Gastrocnemius medialis (tissue), 4 donors: Measurements from ENCODE around the gene VTN. TPM values are rescaled to one million over a fixed set of nuclear protein-coding genes. Genes with fewer than 3 reads are reported as not detected.

Source experiments
- ATAC-seq, 2 donors: fragments of 150-250 bp; one replicate each; pipeline ENCODE4 v1.9.1; 2016
- DNase-seq, 2 donors: peaks; one replicate each; pipeline ENCODE4 v3.0.0-alpha.2; 2019
- H3K27ac ChIP-seq, 4 donors: fragments of 200-600 bp; sonication (generic); 1 replicate in 1 of 4; 2 replicates in 3 of 4; pipeline ENCODE4 v1.5.1; 2016 to 2018; ENCODE audit warnings: mild to moderate bottlenecking in 2 of 4, moderate library complexity in 1 of 4
- H3K27me3 ChIP-seq, 3 donors: fragments of 200-600 bp; sonication (generic) in 2 of 3; 1 replicate in 1 of 3; 2 replicates in 2 of 3; pipeline versions ENCODE4 v1.5.1 to v1.6.0; 2016 to 2019; ENCODE audit warnings: mild to moderate bottlenecking in 1 of 3, moderate library complexity in 1 of 3
- H3K36me3 ChIP-seq, 2 donors: fragments of 200-600 bp; sonication (generic) in 1 of 2; one replicate each; pipeline ENCODE4 v1.5.1; 2017 to 2018
- H3K4me1 ChIP-seq, 2 donors: fragments of 200-600 bp; sonication (generic) in 1 of 2; one replicate each; pipeline ENCODE4 v1.5.1; 2016 to 2017; ENCODE audit warnings: mild to moderate bottlenecking in 2 of 2
- H3K4me3 ChIP-seq, 4 donors: fragments of 200-600 bp; sonication (generic) in 3 of 4; 1 replicate in 1 of 4; 2 replicates in 3 of 4; pipeline ENCODE4 v1.5.1; 2016 to 2019; ENCODE audit warnings: mild to moderate bottlenecking in 2 of 4
- H3K9me3 ChIP-seq, 3 donors: fragments of 200-600 bp; sonication (generic) in 2 of 3; 1 replicate in 1 of 3; 2 replicates in 2 of 3; pipeline ENCODE4 v1.5.1; 2016 to 2019
- CTCF ChIP-seq, 5 experiments: fragments of 450-650 bp in 3 of 5; fragments of 200-600 bp in 2 of 5; sonication (generic) in 2 of 5; IDR thresholded peaks in 4 of 5; conservative IDR thresholded peaks in 1 of 5; 1 replicate in 4 of 5; 2 replicates in 1 of 5; pipeline ENCODE4 v1.5.1; 2016 to 2019; ENCODE audit warnings: antibody characterized with exemption in 5 of 5, mild to moderate bottlenecking in 3 of 5, moderate library complexity in 3 of 5
- POLR2A ChIP-seq, 2 donors: fragments of 450-650 bp; IDR thresholded peaks; one replicate each; pipeline ENCODE4 v1.6.1; 2017; ENCODE audit warnings: antibody characterized with exemption in 2 of 2, mild to moderate bottlenecking in 2 of 2, moderate library complexity in 2 of 2
- in situ Hi-C, 4 donors: fragments of 200-750 bp; cut with MboI; loops; one replicate each; pipeline versions ENCODE4 v1.15.0 to v1.8.0; 2017; ENCODE audit warnings: low sequenced_read_pairs in 4 of 4
- intact Hi-C: fragments of 100-400 bp; cut with DNase I; formaldehyde crosslinking; loops from one replicate; pipeline ENCODE4 v1.15.1; 2023; ENCODE audit warnings: low total_unique reads
- total RNA-seq, 4 donors: library from RNA; depleted of rRNA; stranded (reverse); fragments of >200 nt; gene quantifications; one replicate each; pipeline versions ENCODE4 v1.1.0 to v1.2.3, GENCODE V29; 2016

The VTN gene
- 10 to 100 TPM in 1 of 4 donors, 1 to 10 TPM in 1, not detected in 2; 3.8 to 11.5 TPM for total RNA-seq

- no peak for ATAC-seq
- peaks cover 10 to 11% of the 10 kb centered on the region in 2 donors for H3K4me1 ChIP-seq
- in situ Hi-C loops: loop anchor here in 1 of 4 donors (25.0 kb wide), 1 partner anchor 592 kb away; the partner anchor contains the start of gene PHF12
- H3K4me3 ChIP-seq: peak within 1 kb of the TSS; percentile 58 to 77 (median 64)
- no peak for DNase-seq
- H3K27me3 ChIP-seq: no peaks in the 10 kb centered on the region
- intact Hi-C loops: loop anchor here (2.0 kb wide), 1 partner anchor 13 kb away; the partner anchor contains the start of gene POLDIP2
- no peaks in the 10 kb centered on the region for H3K36me3 ChIP-seq
- TF ChIP-seq POLR2A (IDR thresholded peaks at IDR 0.05) (no peak), CTCF (IDR thresholded peaks at IDR 0.05 in 4 of 5, conservative IDR thresholded peaks at IDR 0.05 in 1 of 5) (no peak)
- no peaks in the 10 kb centered on the region for H3K9me3 ChIP-seq
- peak within 1 kb of the TSS; percentile 32 to 44 (median 37) for H3K27ac ChIP-seq
Observed at GRCh38 chr17:28370035-28370743, at the start of gene VTN. VTN (minus strand) TSS chr17:28370307; CDS start chr17:28370203, 104 bp downstream.

- H3K4me1 ChIP-seq: no peaks in the 10 kb centered on the region
- no peaks in the 10 kb centered on the region for H3K27me3 ChIP-seq
- H3K27ac ChIP-seq: no peak overlapping the region
- H3K4me3 ChIP-seq: no peak overlapping the region
- DNase-seq: no peak
- TF ChIP-seq POLR2A (IDR thresholded peaks at IDR 0.05) (no peak), CTCF (IDR thresholded peaks at IDR 0.05 in 4 of 5, conservative IDR thresholded peaks at IDR 0.05 in 1 of 5) (peak in 2 of 5 experiments; percentile 27 to 54)
- no peaks in the 10 kb centered on the region for H3K36me3 ChIP-seq
- peak; percentile 66 to 68 for ATAC-seq
- no peaks in the 10 kb centered on the region for H3K9me3 ChIP-seq
- in situ Hi-C loops: loop anchor here in 1 of 4 donors (25.0 kb wide), 2 partner anchors 95 to 180 kb away; partner anchors contain the start of gene FOXN1
- intact Hi-C loops: no loop called here
Observed at GRCh38 chr17:28416703-28417311, 46.7 kb upstream of the VTN start.

GRCh38 chr17:28415886-28416285, 45.8 kb upstream of the VTN start:
- no peak for DNase-seq
- H3K36me3 ChIP-seq: no peaks in the 10 kb centered on the region
- no peaks in the 10 kb centered on the region for H3K4me1 ChIP-seq
- H3K4me3 ChIP-seq: no peak overlapping the region
- intact Hi-C loops (no loop called here), in situ Hi-C loops (loop anchor here in 1 of 4 donors (25.0 kb wide), 2 partner anchors 96 to 179 kb away; partner anchors contain the start of gene FOXN1)
- TF ChIP-seq CTCF (IDR thresholded peaks at IDR 0.05 in 4 of 5, conservative IDR thresholded peaks at IDR 0.05 in 1 of 5): no peak
- TF ChIP-seq POLR2A (IDR thresholded peaks at IDR 0.05): no peak
- H3K27me3 ChIP-seq: no peaks in the 10 kb centered on the region
- H3K9me3 ChIP-seq: no peaks in the 10 kb centered on the region
- no peak for ATAC-seq
- no peak overlapping the region for H3K27ac ChIP-seq

- in situ Hi-C loops: loop anchor here in 1 of 4 donors (25.0 kb wide), 2 partner anchors 98 to 177 kb away; partner anchors contain the start of gene FOXN1
- TF ChIP-seq CTCF (IDR thresholded peaks at IDR 0.05 in 4 of 5, conservative IDR thresholded peaks at IDR 0.05 in 1 of 5): no peak
- no peaks in the 10 kb centered on the region for H3K9me3 ChIP-seq
- ATAC-seq (no peak), DNase-seq (no peak)
- no peak overlapping the region for H3K27ac ChIP-seq
- H3K4me3 ChIP-seq: no peak overlapping the region
- H3K36me3 ChIP-seq: no peaks in the 10 kb centered on the region
- H3K27me3 ChIP-seq: no peaks in the 10 kb centered on the region
- H3K4me1 ChIP-seq: no peaks in the 10 kb centered on the region
- intact Hi-C loops: no loop called here
Observed at GRCh38 chr17:28413804-28414203, 43.7 kb upstream of the VTN start.
